ENCODE measurements around the gene ZNF691. TPM values are rescaled to one million over a fixed set of nuclear protein-coding genes. Genes with fewer than 3 reads are reported as not detected.

ZNF691 gene
- total and polyA plus RNA-seq, 3 donors from 2014 or later = 12.9 to 17.3 (median 16.7) TPM

GRCh38 chr1:42835422-42835821, 11.0 kb upstream of the ZNF691 start:
- Histone ChIP-seq H3K4me3 (no peak overlapping the region), H3K27me3 (no peaks in the 10 kb centered on the region), H3K36me3 (ENCODE audit: low read depth, missing control alignments) (no peaks in the 10 kb centered on the region), H3K27ac (no peak overlapping the region), H3K9me3 (no peaks in the 10 kb centered on the region), H3K4me1 (no peaks in the 10 kb centered on the region)
- TF ChIP-seq POLR2A (IDR thresholded peaks at IDR 0.05) = no peak
- TF ChIP-seq, protein P1, sequence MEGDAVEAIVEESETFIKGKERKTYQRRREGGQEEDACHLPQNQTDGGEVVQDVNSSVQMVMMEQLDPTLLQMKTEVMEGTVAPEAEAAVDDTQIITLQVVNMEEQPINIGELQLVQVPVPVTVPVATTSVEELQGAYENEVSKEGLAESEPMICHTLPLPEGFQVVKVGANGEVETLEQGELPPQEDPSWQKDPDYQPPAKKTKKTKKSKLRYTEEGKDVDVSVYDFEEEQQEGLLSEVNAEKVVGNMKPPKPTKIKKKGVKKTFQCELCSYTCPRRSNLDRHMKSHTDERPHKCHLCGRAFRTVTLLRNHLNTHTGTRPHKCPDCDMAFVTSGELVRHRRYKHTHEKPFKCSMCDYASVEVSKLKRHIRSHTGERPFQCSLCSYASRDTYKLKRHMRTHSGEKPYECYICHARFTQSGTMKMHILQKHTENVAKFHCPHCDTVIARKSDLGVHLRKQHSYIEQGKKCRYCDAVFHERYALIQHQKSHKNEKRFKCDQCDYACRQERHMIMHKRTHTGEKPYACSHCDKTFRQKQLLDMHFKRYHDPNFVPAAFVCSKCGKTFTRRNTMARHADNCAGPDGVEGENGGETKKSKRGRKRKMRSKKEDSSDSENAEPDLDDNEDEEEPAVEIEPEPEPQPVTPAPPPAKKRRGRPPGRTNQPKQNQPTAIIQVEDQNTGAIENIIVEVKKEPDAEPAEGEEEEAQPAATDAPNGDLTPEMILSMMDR (IDR thresholded peaks at IDR 0.05) = no peak
- no peak for DNase-seq
- intact Hi-C loops (cut with DNase I; ENCODE audit: low total_unique reads) = no loop called here
- 96 to 98% methylated on average over 2 of the region's 2 CpGs for WGBS, 2 donors

- DNase-seq = no peak
- TF ChIP-seq POLR2A (IDR thresholded peaks at IDR 0.05) = no peak
- TF ChIP-seq, protein P1 (IDR thresholded peaks at IDR 0.05) = no peak
- Histone ChIP-seq H3K27me3 (no peaks in the 10 kb centered on the region), H3K4me1 (no peaks in the 10 kb centered on the region), H3K4me3 (no peak overlapping the region), H3K9me3 (no peaks in the 10 kb centered on the region), H3K36me3 (ENCODE audit: low read depth, missing control alignments) (no peaks in the 10 kb centered on the region), H3K27ac (no peak overlapping the region)
- 53 to 65% methylated on average over 3 of the region's 3 CpGs for WGBS, 2 donors
- intact Hi-C loops (cut with DNase I; ENCODE audit: low total_unique reads) = no loop called here
These were observed 8.7 kb upstream of the ZNF691 start for GRCh38 chr1:42837709-42838108.

DNA sequence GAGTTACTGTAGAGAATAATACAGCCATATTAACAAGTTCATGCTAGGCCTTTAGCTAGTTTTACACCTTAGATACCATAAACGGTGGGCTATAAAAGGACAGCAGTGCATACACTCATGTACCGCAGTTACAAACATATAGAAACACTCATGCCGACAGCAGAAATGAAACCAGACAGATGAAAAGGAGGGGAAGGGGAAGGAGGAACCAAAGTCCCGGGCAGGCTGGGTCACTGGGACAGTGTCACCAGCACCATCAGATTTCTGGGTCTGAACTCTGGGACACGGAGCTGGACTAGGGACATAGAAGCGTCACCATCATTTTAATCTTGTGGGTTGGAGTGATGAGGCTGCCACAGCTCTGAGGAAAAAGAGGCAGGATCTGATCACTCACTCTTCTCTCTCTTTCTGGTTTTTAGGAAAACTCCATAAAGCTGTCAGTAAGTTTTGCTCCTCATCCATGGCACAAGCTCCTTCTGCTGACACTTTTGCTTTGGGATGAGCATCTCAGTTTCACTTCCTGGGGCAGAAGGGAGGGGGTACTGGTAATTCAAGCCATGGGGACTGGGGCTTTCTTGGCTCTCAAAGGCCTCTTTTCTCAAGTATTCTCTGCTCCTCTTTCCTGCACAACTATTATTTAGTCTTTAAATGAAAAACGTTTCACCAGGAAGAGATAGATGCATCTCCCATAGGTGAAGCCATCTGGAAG, 7.8 kb upstream of the ZNF691 start:
- H3K4me1 ChIP-seq = no peaks in the 10 kb centered on the region
- H3K27ac ChIP-seq = no peak overlapping the region
- H3K36me3 ChIP-seq (ENCODE audit: low read depth, missing control alignments) = no peaks in the 10 kb centered on the region

DNA sequence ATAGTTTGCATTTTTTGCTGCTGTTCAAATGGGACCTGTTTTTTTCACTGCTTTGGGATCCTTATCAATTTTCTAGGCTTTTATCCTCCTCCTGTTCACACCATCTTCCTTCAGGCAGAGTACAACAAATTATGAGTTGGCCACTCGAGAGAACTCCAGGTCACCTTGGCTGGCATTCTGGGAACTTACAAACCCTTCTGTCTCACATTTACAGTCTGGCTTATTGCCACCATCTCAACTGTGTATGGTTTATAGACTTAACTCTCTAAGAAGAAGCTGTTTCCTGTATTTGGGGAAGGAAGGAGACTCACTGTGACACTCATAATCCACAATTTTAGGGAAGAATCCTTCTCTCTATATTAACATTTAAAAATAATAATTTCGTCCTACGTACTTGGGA, 5.4 kb upstream of the ZNF691 start:
- Histone ChIP-seq H3K4me3 (no peak overlapping the region), H3K4me1 (peaks cover 6% of the 10 kb centered on the region), H3K9me3 (no peaks in the 10 kb centered on the region), H3K27me3 (no peaks in the 10 kb centered on the region), H3K27ac (no peak overlapping the region), H3K36me3 (ENCODE audit: low read depth, missing control alignments) (no peaks in the 10 kb centered on the region)
- 77 to 88% methylated on average over 3 of the region's 3 CpGs for WGBS, 2 donors
- no peak for TF ChIP-seq POLR2A (IDR thresholded peaks at IDR 0.05)
- TF ChIP-seq, protein P1 (IDR thresholded peaks at IDR 0.05) = no peak
- DNase-seq = no peak
- intact Hi-C loops (cut with DNase I; ENCODE audit: low total_unique reads) = no loop called here

More for the DNA sequence above, 7.8 kb upstream of the ZNF691 start:
- no peaks in the 10 kb centered on the region for H3K9me3 ChIP-seq
- H3K4me3 ChIP-seq = no peak overlapping the region
- intact Hi-C loops (cut with DNase I; ENCODE audit: low total_unique reads) = no loop called here
- no peak for DNase-seq
- WGBS, 2 donors = 80 to 87% methylated on average over 7 of the region's 7 CpGs
- H3K27me3 ChIP-seq = no peaks in the 10 kb centered on the region
- TF ChIP-seq, protein P1 (IDR thresholded peaks at IDR 0.05) = no peak
- TF ChIP-seq POLR2A (IDR thresholded peaks at IDR 0.05) = no peak

Measured in testis (tissue), 3 donors.